Measurements from ENCODE around the gene INPP5D. TPM values are rescaled to one million over a fixed set of nuclear protein-coding genes. Genes with fewer than 3 reads are reported as not detected.

The INPP5D gene
- total RNA-seq, 1 donor from 2014 or later, result 33.4 TPM

- Histone ChIP-seq H3K36me3 (no peaks in the 10 kb centered on the region), H3K9me3 (no peaks in the 10 kb centered on the region), H3K4me3 (no peak within 1 kb of the TSS), H3K4me1 (no peaks in the 10 kb centered on the region), H3K27ac (no peak within 1 kb of the TSS), H3K27me3 (no peaks in the 10 kb centered on the region)
- TF ChIP-seq POLR2A (IDR thresholded peaks at IDR 0.05) (no peak), POLR2AphosphoS5 (IDR thresholded peaks at IDR 0.05; ENCODE audit: insufficient read depth in 1 of 2, low read depth in 1 of 2) (no peak), CTCF (IDR thresholded peaks at IDR 0.05) (no peak)
- intact Hi-C loops (cut with DNase I), result no loop called here
- no peak for DNase-seq (ENCODE audit: extremely low spot score in 2 of 2)
These were observed 27.4 kb upstream of the INPP5D start, which contains the start of gene NEU2 for GRCh38 chr2:233032551-233033320. Gene NEU2 (plus strand): TSS chr2:233032672. CDS start chr2:233032672, 0 bp downstream.

- Histone ChIP-seq H3K27ac (no peak overlapping the region), H3K27me3 (no peaks in the 10 kb centered on the region), H3K4me3 (no peak overlapping the region), H3K9me3 (no peaks in the 10 kb centered on the region), H3K4me1 (no peaks in the 10 kb centered on the region), H3K36me3 (no peaks in the 10 kb centered on the region)
- no peak for DNase-seq (ENCODE audit: extremely low spot score in 2 of 2)
- intact Hi-C loops (cut with DNase I), result no loop called here
- TF ChIP-seq POLR2A (IDR thresholded peaks at IDR 0.05) (no peak), CTCF (IDR thresholded peaks at IDR 0.05) (no peak), POLR2AphosphoS5 (IDR thresholded peaks at IDR 0.05; ENCODE audit: insufficient read depth in 1 of 2, low read depth in 1 of 2) (no peak)
These were observed 26.5 kb upstream of the INPP5D start for GRCh38 chr2:233033672-233034071.

GRCh38 chr2:233034091-233034882, 25.9 kb upstream of the INPP5D start:
- no peaks in the 10 kb centered on the region for H3K9me3 ChIP-seq
- DNase-seq (ENCODE audit: extremely low spot score in 2 of 2), result no peak
- TF ChIP-seq CTCF (IDR thresholded peaks at IDR 0.05) (no peak), POLR2AphosphoS5 (IDR thresholded peaks at IDR 0.05; ENCODE audit: insufficient read depth in 1 of 2, low read depth in 1 of 2) (no peak), POLR2A (IDR thresholded peaks at IDR 0.05) (no peak)
- no peak overlapping the region for H3K4me3 ChIP-seq
- intact Hi-C loops (cut with DNase I), result no loop called here
- H3K4me1 ChIP-seq, result no peaks in the 10 kb centered on the region
- no peaks in the 10 kb centered on the region for H3K36me3 ChIP-seq
- no peaks in the 10 kb centered on the region for H3K27me3 ChIP-seq
- H3K27ac ChIP-seq, result no peak overlapping the region

GRCh38 chr2:233035426-233036161, 24.5 kb upstream of the INPP5D start:
- intact Hi-C loops (cut with DNase I), result no loop called here
- TF ChIP-seq CTCF (IDR thresholded peaks at IDR 0.05), result no peak
- TF ChIP-seq POLR2AphosphoS5 (IDR thresholded peaks at IDR 0.05; ENCODE audit: insufficient read depth in 1 of 2, low read depth in 1 of 2), result no peak
- no peak for TF ChIP-seq POLR2A (IDR thresholded peaks at IDR 0.05)
- H3K4me1 ChIP-seq, result no peaks in the 10 kb centered on the region
- H3K27me3 ChIP-seq, result no peaks in the 10 kb centered on the region
- no peaks in the 10 kb centered on the region for H3K36me3 ChIP-seq
- DNase-seq (ENCODE audit: extremely low spot score in 2 of 2), result no peak
- H3K4me3 ChIP-seq, result no peak overlapping the region
- H3K27ac ChIP-seq, result no peak overlapping the region
- H3K9me3 ChIP-seq, result no peaks in the 10 kb centered on the region
